GM21447 (cell line): ENCODE data around the gene ZDHHC24.
"Not testable (repeated sequence)": the region's sequence is repeated elsewhere in the genome, so short reads cannot be mapped to it uniquely, and the experiment has no call there.

Source experiments
- ATAC-seq: cut with Tn5 transposase; IDR thresholded peaks from one replicate; pipeline ENCODE4 v1.9.1; 2021; ENCODE audit not compliant: unreplicated experiment

ZDHHC24 gene

GRCh38 chr11:66546966-66547661 lies 1.3 kb upstream of the ZDHHC24 start:
- no peak for ATAC-seq

- ATAC-seq = no peak
These were observed 619 bp upstream of the ZDHHC24 start, which contains the start of gene ACTN3 for GRCh38 chr11:66546368-66546965. Gene ACTN3 (plus strand): TSS chr11:66546903. CDS start chr11:66546938, 35 bp downstream.

GRCh38 chr11:66544952-66545351 lies 896 bp downstream of the ZDHHC24 start:
- not testable (repeated sequence) for ATAC-seq

GRCh38 chr11:66543263-66544107 lies 2.4 kb downstream of the ZDHHC24 start:
- ATAC-seq = no peak

GRCh38 chr11:66542362-66542761 lies 3.5 kb downstream of the ZDHHC24 start:
- ATAC-seq = no peak

GRCh38 chr11:66541892-66542291 lies 4.0 kb downstream of the ZDHHC24 start:
- ATAC-seq = no peak

- ATAC-seq = not testable (repeated sequence)
These were observed 5.2 kb downstream of the ZDHHC24 start for GRCh38 chr11:66540598-66540997.

GRCh38 chr11:66539870-66540213 lies 6.0 kb downstream of the ZDHHC24 start:
- no peak for ATAC-seq

GRCh38 chr11:66539170-66539869 lies 6.5 kb downstream of the ZDHHC24 start:
- ATAC-seq = no peak

- ATAC-seq = no peak
These were observed 13.1 kb downstream of the ZDHHC24 start for GRCh38 chr11:66532784-66533183.

- no peak for ATAC-seq
These were observed 14.0 kb downstream of the ZDHHC24 start for GRCh38 chr11:66531841-66532240.

- no peak for ATAC-seq
These were observed 14.7 kb downstream of the ZDHHC24 start for GRCh38 chr11:66530927-66531709.

GRCh38 chr11:66529655-66530054 lies 16.2 kb downstream of the ZDHHC24 start:
- ATAC-seq = no peak

GRCh38 chr11:66529069-66529468 lies 16.8 kb downstream of the ZDHHC24 start:
- ATAC-seq = no peak

- ATAC-seq = no peak
These were observed 21.4 kb downstream of the ZDHHC24 start for GRCh38 chr11:66524304-66525040.

- ATAC-seq = no peak
These were observed 22.2 kb downstream of the ZDHHC24 start for GRCh38 chr11:66523611-66524010.

- ATAC-seq = no peak
These were observed 34.9 kb downstream of the ZDHHC24 start for GRCh38 chr11:66510990-66511339.

- peak; percentile 84 for ATAC-seq
These were observed 35.4 kb downstream of the ZDHHC24 start, which contains the start of gene BBS1 for GRCh38 chr11:66510271-66510989. Gene BBS1 (plus strand): TSS chr11:66510635. CDS start chr11:66510660, 25 bp downstream.

GRCh38 chr11:66509131-66509561 lies 36.7 kb downstream of the ZDHHC24 start:
- ATAC-seq = no peak
